Cardiac fibroblast (primary cell): ENCODE measurements around the gene RSL1D1.

ENCODE experiments used
- DNase-seq, 2 donors: peaks; one replicate each; pipeline versions ENCODE4 v3.0.0 to v3.0.0-alpha.2; 2010; ENCODE audit warnings: low read depth in 2 of 2
- H3K4me3 ChIP-seq, 2 donors: replicated peaks in 1 of 2; 1 replicate in 1 of 2; 2 replicates in 1 of 2; pipeline ENCODE4 v1.5.1; 2011; ENCODE audit warnings: low read depth in 2 of 2, low read length in 2 of 2, mild to moderate bottlenecking in 2 of 2, moderate library complexity in 1 of 2
- CTCF ChIP-seq: IDR thresholded peaks from one replicate; pipeline ENCODE4 v1.5.1; 2011; ENCODE audit warnings: low read depth, mild to moderate bottlenecking, low read length, inconsistent platforms

Gene RSL1D1

GRCh38 chr16:11784038-11784369 is 67.3 kb downstream of the RSL1D1 start:
- no peak for DNase-seq
- no peak for TF ChIP-seq CTCF
- H3K4me3 ChIP-seq = no peak overlapping the region
